Activated CD8-positive, alpha-beta memory T cell treated with anti-CD3 and anti-CD28 coated beads for 48 hours (primary cell): ENCODE data around the gene CCNH.

ENCODE experiments used
- DNase-seq, 3 experiments: peaks; one replicate each; pipeline ENCODE4 v3.0.0-alpha.2; 2020; ENCODE audit warnings: low read depth in 2 of 3, low spot score in 2 of 3

CCNH gene

GRCh38 chr5:87361536-87362213, 51.1 kb downstream of the CCNH start:
- DNase-seq, result no peak

- no peak for DNase-seq
Measured at GRCh38 chr5:87361031-87361445, 51.7 kb downstream of the CCNH start.

GRCh38 chr5:87360132-87360531, 52.6 kb downstream of the CCNH start:
- no peak for DNase-seq

- no peak for DNase-seq
Measured at GRCh38 chr5:87359106-87359505, 53.6 kb downstream of the CCNH start.

DNA sequence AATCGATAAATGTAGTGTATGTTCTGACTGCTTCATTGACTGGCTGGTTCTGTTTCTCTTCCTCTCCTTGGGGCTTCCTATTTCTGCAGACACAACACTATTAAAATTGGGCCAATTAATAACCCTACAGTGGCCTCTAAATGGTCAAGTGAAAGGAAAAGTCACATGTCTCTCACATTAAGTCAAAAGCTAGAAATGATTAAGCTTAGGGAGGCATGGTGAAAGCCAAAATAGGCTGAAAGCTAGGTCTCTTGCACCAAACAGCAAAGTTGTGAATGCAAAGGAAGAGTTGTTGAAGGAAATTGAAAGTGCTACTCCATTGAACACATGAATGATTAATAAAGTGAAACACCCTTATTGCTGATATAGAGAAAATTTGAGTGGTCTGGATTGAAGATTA, 58.2 kb downstream of the CCNH start:
- no peak for DNase-seq

GRCh38 chr5:87347841-87348240, 64.9 kb downstream of the CCNH start:
- DNase-seq, result no peak

DNA sequence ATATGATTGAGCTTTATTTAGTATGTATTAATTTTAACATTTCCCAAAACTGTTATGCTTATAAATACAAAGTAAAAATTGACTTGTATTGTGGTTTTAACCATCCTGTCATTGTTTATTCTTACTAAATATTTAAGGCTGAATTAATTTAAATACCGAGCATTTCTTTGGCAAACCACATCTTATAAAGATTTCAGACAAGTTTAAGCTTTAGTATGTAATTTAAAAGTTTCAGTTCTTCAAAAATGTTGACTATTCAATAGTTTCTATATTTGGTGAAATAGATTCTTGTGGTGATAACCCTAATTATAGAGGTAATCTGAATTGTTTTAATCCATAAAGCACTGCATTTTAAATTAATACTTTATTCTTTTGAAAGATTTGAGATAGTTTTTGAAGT, 65.5 kb downstream of the CCNH start:
- DNase-seq, result no peak
